ENCODE measurements around the gene WDR82.

DNA sequence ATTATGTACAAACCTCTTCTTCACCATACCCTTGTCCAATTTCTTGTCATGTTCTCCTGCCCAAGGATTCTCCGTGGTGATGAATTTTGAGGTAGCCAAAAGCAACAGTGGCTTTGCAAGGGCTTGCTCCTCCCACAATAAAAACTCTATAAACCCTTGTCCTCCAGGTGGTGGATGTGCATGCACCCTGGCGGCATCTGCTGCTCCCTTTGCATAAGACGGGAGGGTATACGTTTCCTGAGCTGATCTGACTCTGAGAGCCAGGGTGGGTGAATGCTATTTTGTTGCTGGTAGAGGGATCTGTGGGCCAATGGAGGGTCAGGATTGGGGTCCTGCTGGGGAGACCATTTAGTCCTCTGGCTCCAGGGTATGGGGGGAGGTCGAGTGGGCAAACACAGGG lies 43.0 kb upstream of the WDR82 start:
- TF ChIP-seq KDM1A (IDR thresholded peaks at IDR 0.05; ENCODE audit: borderline replicate concordance): no peak
- TF ChIP-seq SUZ12 (IDR thresholded peaks at IDR 0.05; ENCODE audit: unreplicated experiment): no peak
- no peak for TF ChIP-seq CREM (IDR thresholded peaks at IDR 0.05; ENCODE audit: low read depth)
- no peak for TF ChIP-seq NR2C1 (IDR thresholded peaks at IDR 0.05)
- TF ChIP-seq, protein P1, sequence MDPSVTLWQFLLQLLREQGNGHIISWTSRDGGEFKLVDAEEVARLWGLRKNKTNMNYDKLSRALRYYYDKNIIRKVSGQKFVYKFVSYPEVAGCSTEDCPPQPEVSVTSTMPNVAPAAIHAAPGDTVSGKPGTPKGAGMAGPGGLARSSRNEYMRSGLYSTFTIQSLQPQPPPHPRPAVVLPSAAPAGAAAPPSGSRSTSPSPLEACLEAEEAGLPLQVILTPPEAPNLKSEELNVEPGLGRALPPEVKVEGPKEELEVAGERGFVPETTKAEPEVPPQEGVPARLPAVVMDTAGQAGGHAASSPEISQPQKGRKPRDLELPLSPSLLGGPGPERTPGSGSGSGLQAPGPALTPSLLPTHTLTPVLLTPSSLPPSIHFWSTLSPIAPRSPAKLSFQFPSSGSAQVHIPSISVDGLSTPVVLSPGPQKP (IDR thresholded peaks at IDR 0.05; ENCODE audit: low read depth, low read length): no peak
- TF ChIP-seq NFYB (IDR thresholded peaks at IDR 0.05; ENCODE audit: insufficient read depth, low read depth, low read length): no peak
- TF ChIP-seq MYC (IDR thresholded peaks at IDR 0.05; ENCODE audit: insufficient read depth, insufficient read length, insufficient replicate concordance, low read length, severe bottlenecking): no peak
- no peak for TF ChIP-seq ZNF274 (IDR thresholded peaks at IDR 0.05; ENCODE audit: insufficient read depth, insufficient read length)
- TF ChIP-seq, protein P2, sequence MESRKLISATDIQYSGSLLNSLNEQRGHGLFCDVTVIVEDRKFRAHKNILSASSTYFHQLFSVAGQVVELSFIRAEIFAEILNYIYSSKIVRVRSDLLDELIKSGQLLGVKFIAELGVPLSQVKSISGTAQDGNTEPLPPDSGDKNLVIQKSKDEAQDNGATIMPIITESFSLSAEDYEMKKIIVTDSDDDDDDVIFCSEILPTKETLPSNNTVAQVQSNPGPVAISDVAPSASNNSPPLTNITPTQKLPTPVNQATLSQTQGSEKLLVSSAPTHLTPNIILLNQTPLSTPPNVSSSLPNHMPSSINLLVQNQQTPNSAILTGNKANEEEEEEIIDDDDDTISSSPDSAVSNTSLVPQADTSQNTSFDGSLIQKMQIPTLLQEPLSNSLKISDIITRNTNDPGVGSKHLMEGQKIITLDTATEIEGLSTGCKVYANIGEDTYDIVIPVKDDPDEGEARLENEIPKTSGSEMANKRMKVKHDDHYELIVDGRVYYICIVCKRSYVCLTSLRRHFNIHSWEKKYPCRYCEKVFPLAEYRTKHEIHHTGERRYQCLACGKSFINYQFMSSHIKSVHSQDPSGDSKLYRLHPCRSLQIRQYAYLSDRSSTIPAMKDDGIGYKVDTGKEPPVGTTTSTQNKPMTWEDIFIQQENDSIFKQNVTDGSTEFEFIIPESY (IDR thresholded peaks at IDR 0.05): no peak
- TF ChIP-seq SIN3A (IDR thresholded peaks at IDR 0.05; ENCODE audit: low read depth, low read length): no peak
- no peak for TF ChIP-seq NFIC (IDR thresholded peaks at IDR 0.05; ENCODE audit: low read depth, low read length)
- TF ChIP-seq, protein P3, sequence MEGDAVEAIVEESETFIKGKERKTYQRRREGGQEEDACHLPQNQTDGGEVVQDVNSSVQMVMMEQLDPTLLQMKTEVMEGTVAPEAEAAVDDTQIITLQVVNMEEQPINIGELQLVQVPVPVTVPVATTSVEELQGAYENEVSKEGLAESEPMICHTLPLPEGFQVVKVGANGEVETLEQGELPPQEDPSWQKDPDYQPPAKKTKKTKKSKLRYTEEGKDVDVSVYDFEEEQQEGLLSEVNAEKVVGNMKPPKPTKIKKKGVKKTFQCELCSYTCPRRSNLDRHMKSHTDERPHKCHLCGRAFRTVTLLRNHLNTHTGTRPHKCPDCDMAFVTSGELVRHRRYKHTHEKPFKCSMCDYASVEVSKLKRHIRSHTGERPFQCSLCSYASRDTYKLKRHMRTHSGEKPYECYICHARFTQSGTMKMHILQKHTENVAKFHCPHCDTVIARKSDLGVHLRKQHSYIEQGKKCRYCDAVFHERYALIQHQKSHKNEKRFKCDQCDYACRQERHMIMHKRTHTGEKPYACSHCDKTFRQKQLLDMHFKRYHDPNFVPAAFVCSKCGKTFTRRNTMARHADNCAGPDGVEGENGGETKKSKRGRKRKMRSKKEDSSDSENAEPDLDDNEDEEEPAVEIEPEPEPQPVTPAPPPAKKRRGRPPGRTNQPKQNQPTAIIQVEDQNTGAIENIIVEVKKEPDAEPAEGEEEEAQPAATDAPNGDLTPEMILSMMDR (IDR thresholded peaks at IDR 0.05 in 2 of 3, conservative IDR thresholded peaks at IDR 0.05 in 1 of 3; ENCODE audit: control insufficient read depth in 2 of 3, extremely low read depth in 1 of 3, insufficient read depth in 1 of 3, low read depth in 3 of 3, low read length in 3 of 3): no peak
- no peak for TF ChIP-seq ATF7 (IDR thresholded peaks at IDR 0.05; ENCODE audit: low read depth)
